Pons (tissue), 1 donor: ENCODE results near the gene ATIC.
"Not testable (repeated sequence)": the region's sequence is repeated elsewhere in the genome, so short reads cannot be mapped to it uniquely, and the experiment has no call there.

ENCODE experiments used
- DNase-seq: peaks from one replicate; pipeline ENCODE4 v3.0.0-alpha.2; 2016; ENCODE audit warnings: low spot score

ATIC gene

DNA sequence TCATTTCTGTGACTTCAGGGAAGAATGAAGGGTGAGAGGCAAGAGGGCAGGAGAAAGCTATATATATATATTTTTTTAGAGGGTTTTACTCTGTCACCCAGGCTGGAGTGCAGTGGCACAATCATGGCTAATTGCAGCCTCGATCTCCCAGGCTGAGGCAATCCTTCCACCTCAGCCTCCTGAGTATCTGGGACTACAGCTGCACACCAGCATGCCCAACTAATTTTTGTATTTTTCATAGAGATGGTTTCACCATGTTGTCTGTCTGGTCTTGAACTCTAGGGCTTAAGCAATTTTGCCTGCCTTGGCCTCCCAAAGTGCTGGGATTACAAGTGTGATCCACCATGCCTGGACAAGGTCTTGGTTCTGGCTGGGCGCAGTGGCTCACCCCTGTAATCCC lies 3.4 kb downstream of the ATIC start:
- no peak for DNase-seq

DNA sequence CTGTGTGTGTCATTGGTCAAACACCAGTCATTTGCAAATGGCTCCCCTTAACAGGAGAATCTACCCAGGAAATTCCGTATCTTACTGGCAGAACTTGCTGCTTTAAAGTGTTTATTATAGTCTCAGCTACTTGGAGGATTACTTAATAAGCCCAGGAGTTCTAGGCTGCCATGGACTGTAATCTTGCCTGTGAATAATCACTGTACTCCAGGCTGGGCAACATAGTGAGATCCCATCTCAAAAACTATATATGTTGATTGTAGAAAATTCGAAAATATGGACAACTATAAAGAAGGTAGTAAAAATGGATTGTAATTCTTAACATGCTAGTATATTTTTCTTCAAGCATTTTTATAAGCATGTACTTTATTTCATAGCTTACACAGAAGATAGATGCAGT lies 4.5 kb downstream of the ATIC start:
- DNase-seq = no peak

DNA sequence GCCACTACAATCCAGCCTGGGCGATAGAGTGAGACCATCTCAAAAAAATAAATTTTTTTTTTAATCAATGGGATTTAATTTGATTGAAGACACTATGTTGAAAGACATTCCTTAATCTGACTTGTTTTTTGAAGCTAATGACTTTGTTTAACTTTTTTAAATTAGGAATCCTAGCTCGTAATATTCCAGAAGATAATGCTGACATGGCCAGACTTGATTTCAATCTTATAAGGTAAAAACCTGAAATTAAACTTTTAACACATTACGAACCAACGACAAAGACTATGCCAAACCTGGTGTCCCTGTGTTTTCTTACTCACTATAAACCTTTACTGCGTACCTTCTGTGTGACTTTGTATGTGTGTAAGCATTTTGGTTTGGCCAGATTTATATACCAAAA lies 7.6 kb downstream of the ATIC start:
- no peak for DNase-seq

DNA sequence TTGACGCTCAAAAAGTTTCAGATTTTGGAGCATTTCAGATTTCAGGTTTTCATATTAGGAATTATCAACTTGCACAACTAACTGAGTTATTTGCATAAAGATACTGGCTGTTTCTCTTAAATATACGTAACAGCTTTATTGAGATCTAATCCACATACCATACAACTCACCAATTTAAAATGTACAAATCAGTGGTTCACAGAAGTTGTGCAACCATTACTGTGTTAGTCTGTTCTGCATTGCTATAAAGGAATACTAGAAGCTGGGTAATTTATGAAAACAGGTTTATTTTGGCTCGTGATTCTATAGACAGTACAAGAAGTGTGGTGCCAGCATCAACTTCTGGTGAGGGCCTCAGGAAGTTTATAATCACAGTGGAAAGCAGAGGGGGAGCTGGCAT lies 8.2 kb downstream of the ATIC start:
- DNase-seq = no peak

DNA sequence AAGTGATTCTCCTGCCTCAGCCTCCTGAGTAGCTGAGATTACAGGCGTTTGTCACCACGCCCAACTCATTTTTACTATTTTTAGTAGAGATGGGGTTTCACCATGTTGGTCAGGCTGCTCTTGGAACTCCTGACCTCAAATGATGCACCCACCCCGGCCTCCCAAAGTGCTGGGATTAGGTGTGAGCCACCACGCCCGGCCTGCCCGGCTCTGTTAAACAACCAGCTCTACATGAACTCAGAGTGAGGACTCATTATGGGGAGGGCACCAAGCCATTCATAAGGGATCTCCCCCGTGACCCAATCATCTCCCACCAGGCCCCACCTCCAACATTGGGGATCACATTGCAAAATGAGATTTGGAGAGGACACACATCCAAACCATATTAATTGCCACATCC lies 8.8 kb downstream of the ATIC start:
- no peak for DNase-seq

DNA sequence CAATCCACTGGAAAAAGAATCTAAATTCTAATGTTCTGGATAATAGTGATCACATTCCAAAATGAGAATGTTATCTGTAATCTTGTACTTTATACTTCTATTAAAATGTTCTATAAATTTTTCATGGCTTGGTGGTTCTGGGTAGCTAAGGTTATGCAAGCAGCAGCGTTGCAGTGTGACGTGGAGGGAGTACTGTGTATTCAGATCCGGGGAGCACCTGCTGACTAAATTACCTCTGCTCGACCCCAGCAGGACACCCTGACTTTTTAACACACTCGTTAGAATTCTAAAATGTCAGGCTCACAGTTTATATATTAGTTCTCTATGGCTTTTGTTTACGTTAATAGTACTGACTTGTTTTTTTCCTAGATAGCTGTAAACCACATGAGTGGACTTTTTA lies 13.0 kb downstream of the ATIC start:
- peak; percentile 20 for DNase-seq

DNA sequence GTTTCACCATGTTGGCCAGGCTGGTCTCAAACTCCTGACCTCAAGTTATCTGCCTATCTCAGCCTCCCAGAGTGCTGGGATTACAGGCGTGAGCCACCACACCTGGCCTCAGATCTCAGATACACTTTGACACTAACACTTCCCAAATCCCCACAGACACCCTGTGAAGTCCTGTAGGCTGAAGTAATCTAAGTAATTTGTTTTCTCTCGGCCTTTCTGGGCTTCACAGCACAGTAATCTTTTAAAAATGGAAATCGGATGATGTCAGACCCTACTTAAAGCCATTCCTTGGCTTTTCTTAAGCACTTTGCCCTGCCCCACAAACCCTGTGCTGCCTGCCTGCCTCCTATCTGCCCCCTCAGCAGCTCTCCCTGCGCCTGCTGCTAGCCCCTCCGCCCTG lies 16.2 kb downstream of the ATIC start:
- no peak for DNase-seq

DNA sequence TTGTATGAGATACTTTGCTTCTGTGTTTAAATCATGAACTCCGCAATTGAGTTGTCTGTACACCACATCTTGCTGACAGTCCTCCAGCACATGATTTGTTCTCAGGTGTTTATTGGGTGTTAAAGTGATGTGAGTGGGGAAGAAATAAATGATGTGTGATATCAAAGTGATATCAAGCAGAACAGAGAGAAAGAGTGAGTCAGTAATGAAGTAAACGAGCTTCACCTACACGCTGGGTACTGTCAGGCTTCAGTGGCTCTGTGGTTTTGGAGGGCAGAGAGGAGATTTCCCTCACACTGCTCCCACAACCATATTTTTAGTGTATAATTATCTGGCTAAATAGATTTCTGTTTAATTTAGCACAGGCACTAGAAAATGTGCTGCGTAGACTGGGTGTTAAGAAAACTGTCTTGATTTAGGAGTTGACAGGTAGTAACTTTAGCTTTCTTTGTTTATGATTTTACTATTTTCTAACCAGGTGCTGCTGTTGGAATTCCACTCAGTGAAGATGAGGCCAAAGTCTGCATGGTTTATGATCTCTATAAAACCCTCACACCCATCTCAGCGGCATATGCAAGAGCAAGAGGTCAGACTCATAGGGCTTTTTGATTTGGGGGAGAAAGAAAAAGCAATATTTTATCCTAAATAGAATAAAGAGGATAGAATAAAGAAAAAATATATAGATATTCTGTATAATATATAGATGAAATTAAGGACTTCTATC lies 21.2 kb downstream of the ATIC start:
- DNase-seq = no peak

DNA sequence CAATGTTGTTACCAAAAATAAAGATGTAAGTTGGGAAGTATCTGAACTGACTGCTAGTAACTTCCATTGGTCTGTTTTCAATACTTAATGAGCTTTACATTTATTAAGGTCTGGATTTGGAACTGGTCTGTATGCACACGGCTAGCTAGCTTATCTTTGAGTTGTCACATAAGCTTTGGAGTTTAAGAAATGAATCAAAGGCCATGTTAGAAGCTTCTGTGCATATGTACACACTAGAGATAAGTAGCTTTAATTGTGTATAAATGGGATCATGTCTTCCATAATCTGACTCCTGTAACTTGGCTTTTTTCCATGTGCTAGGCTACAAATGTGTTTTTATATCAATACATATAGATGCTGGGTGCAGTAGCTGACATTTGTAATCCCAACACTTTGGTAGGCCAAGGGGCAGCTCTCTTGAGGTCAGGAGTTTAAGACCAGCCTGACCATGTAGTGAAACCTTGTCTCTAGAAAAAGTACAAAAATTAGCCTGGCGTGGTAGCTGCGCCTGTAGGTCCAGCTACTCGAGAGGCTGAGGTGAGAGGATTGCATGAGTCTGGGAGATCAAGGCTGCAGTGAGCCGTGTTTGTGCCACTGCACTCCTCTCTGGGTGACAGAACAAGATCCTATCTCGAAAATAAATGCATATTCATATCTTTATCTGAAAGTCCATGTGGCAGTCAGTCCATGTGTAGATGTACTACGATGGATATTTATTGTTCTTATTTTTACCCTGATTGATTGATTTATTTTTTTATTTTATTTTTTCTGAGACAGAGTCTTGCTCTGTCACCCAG lies 27.2 kb downstream of the ATIC start:
- DNase-seq = no peak

DNA sequence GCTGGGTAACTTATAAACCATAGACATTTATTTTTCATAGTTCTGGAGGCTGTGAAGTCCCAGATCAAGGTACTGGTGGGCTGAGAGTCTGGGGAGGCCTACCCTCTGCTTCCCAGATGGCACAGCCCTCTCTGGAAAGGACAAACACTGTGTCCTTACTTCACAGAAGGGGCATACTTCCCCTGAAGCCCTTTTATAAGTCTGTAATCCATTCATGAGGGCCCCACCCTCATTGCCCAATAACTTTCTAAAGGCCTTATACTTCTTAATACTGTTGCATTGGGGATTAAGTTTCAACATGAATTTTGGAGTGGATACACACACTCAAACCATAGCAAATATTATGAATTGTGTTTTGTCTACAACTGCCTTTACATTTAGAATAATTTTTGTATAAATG lies 36.0 kb downstream of the ATIC start:
- DNase-seq = no peak

DNA sequence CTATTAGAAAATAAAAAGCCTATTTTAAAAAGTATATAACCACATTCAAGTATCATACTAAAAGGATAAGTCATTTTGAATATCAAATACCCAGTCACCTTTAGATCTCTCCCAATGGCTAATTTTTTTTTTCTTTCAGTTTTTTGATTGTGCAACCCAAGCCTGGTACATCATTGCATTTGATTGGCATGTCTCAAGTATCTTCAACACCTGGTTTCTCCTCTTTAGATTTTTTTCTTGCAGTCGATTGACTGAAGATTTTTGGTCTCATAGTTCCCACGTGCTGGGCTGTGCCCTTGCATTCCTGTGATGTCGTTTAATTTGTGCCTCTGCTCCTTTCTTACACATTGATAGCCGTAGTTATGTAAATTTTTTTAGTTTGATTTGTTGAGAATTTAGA lies 40.7 kb downstream of the ATIC start:
- no peak for DNase-seq

DNA sequence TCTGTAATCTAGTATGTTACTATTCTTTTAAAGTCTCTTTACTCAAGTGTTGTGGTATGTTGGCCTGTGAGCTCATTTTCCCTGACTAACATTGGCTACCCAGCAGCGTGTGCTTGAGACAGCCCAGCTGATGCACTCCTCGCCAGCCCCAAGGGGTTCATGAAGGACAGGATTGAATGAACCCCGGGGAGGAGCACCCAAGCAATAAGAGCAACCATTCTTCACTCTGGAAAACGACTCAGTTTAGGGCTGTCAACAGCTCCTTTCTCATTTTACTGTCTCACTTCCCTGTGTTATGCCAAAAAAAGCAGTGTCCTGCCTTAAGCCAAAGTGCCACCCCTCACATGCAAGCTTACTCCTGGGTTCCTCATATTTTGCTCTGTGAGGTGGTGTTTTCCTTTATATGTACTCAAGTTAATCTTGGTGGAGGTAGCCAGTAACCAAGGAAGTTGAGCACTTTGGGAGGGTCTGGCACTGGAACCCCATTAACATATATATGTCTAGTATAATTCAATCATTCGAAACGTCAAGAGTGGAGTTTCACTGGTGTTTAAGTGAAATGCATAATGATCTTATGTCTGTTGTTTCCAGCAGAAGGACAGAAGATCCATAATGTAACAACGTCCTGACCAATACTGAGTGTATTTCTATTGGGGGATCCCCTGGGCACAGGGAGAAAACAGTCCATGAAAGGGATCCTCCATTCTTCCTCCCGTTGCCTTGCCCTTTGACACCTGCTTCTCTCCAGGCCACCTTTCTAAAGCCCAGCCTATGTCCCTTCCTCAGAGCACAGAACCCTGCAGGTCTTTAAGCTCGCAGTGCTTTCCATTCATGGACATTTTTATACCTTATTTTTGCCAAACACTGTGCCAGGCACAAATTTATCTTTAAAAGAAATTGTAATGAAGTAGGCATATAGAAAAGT lies 43.2 kb downstream of the ATIC start:
- DNase-seq = no peak

DNA sequence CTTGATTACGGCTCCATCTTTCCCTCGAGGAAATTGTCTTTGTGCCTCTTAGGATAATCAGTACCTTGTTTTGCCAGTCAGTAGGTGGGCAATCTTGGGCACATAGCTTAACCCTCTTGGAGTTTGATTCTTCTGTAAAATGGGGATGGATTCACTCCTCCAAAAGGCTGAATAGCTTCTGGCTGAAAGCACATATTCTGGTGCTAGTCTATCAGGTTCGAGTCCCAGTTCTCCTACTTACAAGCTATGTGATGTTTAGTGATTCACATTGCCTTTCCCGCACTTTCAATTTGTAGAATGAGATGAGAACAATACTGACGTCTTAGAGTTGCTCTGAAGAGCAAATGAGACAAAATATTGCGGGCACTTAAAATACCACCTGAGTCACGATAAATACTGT lies 43.9 kb downstream of the ATIC start:
- no peak for DNase-seq

DNA sequence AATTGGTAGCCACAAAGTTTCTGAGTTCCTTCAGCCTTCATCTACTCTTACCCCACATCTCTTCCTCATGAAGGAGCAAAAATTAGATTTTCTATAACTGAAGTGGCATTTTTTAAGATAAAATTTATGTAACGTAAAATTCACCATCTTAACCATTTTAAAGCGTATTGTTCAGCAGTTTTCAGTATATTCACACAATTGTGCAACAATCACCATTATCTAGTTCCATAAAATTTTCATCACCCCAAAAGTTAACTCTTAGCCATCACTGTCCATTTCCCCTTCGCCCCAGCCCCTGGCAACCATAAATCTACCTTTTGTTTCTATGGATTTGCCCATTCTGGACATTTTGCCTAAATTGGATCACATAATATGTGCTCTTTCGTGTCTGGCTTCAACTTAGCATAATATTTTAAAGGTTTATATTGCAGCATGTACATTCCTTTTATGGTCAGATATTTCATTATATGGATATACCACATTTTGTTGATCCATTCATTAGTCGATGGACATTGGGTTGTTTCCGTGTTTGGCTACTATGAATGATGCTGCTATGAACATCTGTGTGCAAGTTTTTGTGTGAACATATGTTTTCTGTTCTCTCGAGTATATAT lies 44.6 kb downstream of the ATIC start:
- no peak for DNase-seq

DNA sequence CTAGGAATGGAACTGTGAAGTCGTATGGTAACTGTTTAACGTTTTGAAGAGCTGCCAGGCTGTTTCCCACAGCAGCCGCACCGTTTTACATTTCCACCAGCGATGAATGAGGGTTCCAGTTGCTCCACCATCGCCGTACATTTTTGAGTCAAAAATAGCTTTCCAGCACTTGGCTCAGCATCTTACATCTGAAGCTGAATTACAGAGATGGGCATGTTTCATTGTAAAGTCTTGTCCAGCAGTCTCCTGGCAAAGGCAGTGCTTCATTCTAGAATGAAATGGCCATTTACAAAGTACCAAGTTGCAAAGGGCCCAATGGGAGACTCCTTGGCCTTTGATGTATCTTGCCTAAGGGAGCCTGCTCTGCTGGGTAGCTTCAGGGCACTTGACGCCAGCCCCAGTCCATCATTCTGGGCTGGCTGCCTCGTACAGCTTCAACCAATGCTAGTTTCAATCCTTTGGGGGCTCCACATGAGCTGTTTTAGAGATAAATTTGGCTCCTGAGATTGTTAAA lies 45.1 kb downstream of the ATIC start:
- no peak for DNase-seq

DNA sequence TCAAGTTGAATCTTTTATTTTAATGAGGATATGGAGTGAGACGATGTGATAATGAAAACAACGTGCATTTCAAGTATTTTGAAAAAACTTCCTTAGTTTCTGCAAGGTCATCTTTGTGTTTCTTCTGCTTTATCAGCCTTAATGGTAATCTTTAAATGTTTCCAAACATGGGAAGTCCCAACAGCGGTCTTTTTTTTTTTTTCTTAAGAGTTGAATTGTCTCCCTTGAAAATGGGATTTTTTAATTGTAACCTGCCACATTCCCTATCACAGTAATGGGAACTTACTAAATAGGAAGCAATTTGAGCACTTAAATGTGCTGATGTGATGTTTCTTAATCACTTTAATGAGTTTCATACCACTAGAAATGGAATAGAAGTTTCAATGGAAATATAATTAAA lies 45.8 kb downstream of the ATIC start:
- DNase-seq = no peak

DNA sequence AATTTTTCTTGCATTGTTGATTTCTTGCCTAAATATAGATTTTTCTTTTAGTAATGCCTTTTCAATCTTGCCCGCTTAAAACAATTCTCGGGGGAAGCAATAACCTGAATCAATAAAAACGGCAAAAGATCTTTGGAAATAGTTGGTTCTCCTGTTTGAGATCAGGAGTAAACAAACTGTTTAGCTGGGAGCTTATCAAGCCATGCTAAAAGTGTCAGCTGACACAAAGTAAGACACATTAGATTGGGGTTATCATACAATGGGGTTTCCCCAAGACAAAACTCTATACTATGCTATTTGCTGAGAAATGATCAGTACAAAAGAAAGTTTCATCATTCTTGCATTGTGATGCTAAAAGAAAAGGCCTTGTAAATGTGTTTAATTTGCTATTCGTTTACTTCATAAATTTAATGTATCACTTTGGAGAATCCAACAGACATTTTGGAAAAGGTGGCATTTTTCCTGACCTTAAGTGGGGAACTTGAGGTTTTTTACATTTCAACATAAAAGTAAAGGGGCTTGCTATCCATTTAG lies 46.5 kb downstream of the ATIC start:
- no peak for DNase-seq

DNA sequence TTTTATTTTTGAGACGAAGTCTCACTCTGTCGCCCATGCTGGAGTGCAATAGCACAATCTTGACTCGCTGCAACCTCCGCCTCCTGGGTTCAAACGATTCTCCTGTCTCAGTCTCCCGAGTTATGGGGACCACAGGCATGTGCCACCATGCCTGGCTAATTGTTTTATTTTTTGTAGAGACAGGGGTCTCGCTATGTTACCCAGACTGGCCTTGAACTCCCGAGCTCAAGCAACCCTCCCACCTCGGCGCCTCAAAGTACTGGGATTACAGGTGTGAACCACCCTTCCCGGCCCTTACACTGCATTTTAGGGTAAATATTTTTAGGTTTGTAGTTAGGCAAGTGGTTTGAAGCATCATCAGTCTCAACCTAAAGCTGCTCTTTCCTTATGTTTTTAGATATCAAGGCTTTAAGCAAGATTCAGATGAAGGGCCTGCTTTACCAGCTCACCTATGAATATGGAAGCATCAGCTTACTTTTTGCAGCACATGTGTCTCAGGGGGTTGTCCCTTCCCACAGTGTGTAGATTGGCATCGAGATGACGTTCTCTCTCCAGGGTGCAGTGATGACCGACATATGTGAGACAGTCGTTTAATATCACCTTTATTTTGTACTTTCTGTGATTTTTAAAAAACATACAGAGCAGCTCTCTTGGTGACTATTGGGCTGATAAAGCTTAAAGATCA lies 47.2 kb downstream of the ATIC start:
- DNase-seq = no peak

DNA sequence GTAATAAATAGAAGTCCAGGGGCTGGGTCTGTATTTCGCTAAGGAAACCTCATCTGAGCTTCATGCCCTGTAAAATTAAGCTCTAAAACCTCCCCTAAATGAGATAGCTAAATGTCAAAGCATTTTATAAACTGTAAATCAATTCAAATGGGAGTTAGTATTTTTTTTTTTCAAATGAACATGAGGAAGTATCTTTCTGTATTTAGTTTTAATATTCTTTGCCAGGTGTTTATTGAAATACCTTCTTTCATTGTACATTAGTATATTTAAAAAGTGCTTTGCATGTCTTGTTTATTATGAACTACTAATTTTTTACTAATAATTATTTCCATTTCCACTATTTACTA lies 47.7 kb downstream of the ATIC start:
- DNase-seq = no peak

DNA sequence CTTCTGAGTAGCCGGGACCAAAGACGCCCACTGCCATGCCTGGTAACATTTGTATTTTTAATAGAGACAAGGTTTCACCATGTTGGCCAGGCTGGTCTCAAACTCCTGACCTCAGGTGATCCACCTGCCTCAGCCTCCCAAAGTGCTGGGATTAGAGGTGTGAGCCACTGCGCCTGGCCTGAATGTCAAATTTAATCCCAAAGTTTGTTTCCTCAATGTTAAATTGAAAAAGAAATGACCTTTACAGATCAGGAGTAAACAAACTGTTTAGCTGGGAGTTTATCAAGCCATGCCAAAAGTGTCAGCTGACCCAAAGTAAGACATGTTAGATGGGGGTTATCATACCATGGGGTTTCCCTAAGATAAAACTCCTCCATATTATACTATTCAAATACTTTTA lies 48.2 kb downstream of the ATIC start:
- DNase-seq = not testable (repeated sequence)

DNA sequence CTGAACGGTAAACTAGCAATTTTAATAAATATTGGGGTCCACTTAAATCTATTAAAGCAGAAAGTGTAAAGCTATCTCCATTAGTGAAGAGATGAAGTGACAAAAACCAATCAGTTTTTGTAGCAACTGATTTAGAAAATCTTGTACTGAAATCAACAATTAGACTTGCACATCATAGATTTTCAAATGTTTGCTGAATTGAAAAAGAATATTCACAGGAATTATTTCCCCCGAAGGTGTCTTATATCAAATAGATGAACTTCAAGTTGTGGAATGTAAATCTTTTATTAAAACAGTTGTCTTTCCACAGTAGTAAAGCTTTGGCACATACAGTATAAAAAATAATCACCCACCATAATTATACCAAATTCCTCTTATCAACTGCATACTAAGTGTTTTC lies 48.7 kb downstream of the ATIC start:
- no peak for DNase-seq
